Measurements from ENCODE around the gene SH3RF2. TPM values are rescaled to one million over a fixed set of nuclear protein-coding genes. Genes with fewer than 3 reads are reported as not detected.
"Not testable (repeated sequence)": the region's sequence is repeated elsewhere in the genome, so short reads cannot be mapped to it uniquely, and the experiment has no call there.

The SH3RF2 gene
- total and polyA plus RNA-seq, 10 donors: 0.04 to 0.44 (median 0.10) TPM; not detected in 2

DNA sequence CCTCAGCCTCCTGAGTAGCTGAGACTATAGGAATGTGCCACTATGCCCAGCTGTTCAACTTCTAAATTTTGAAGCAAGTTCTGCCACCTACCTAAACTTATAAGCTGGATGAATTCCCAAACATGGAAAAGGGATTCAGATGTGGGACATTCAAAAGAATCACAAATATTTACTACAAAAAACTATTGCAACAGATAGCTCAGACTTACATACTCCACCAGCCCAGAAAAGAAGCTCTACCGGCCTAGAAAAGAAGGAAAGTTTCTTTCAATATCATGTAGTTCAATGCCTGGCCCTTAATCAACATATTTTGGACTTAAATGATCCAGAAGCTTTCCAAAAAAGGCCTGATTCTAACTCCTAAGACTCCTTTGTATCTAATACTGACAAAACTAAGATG, 23.8 kb downstream of the SH3RF2 start:
- TF ChIP-seq, protein P1, sequence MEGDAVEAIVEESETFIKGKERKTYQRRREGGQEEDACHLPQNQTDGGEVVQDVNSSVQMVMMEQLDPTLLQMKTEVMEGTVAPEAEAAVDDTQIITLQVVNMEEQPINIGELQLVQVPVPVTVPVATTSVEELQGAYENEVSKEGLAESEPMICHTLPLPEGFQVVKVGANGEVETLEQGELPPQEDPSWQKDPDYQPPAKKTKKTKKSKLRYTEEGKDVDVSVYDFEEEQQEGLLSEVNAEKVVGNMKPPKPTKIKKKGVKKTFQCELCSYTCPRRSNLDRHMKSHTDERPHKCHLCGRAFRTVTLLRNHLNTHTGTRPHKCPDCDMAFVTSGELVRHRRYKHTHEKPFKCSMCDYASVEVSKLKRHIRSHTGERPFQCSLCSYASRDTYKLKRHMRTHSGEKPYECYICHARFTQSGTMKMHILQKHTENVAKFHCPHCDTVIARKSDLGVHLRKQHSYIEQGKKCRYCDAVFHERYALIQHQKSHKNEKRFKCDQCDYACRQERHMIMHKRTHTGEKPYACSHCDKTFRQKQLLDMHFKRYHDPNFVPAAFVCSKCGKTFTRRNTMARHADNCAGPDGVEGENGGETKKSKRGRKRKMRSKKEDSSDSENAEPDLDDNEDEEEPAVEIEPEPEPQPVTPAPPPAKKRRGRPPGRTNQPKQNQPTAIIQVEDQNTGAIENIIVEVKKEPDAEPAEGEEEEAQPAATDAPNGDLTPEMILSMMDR (IDR thresholded peaks at IDR 0.05 in 8 of 11, conservative IDR thresholded peaks at IDR 0.05 in 3 of 11): no peak
- TF ChIP-seq POLR2AphosphoS5 (IDR thresholded peaks at IDR 0.05) (no peak), POLR2A (IDR thresholded peaks at IDR 0.05) (no peak)
- WGBS, 5 donors: 55 to 90% (median 68%) methylated on average over 1 of the region's 1 CpG
- Histone ChIP-seq H3K36me3 (no peaks in the 10 kb centered on the region), H3K4me3 (no peak overlapping the region), H3K9me3 (no peaks in the 10 kb centered on the region), H3K4me1 (no peaks in the 10 kb centered on the region), H3K27me3 (replicated peaks in 1 of 7) (no peaks in the 10 kb centered on the region), H3K27ac (no peak overlapping the region)
- intact Hi-C loops (cut with DNase I; ENCODE audit: low total_unique reads): no loop called here
- DNase-seq: no peak

DNA sequence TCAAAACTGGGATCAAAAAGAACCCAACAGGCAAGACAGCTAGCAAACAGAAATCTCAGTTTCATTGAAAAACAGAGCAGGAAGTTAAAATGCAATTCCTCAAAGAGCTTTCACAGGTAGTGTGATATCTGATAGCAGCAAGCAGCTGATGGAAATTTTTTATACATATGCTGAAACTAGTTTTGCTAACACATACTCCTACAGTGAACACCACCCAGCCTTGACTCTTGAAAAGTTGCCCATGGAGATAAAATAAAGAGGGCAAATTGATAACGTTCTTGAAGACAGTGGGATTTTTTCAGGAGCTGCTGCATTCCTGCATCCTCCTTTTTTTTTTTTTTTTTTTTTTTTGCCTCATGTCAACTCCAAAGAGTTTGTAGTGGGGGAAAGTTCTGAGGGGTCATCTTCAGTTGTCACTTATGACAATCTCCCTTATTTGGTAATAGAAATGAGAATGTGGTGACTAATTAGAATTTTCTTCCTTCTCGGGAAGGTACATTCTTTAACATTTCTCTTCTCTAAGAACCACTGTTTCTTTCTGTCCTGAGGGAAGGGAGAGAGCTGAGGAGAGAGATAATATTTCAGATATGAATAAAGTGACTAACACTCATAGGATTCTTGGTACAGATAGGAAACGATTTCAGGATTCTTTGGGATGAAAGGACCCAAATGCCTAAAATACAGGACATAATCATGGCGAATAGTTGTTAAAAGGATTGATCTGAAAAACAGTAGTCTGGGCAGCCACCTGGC, 24.6 kb downstream of the SH3RF2 start:
- intact Hi-C loops (cut with DNase I; ENCODE audit: low total_unique reads): no loop called here
- Histone ChIP-seq H3K36me3 (no peaks in the 10 kb centered on the region), H3K4me1 (no peaks in the 10 kb centered on the region), H3K27me3 (replicated peaks in 1 of 7) (no peaks in the 10 kb centered on the region), H3K27ac (no peak overlapping the region), H3K9me3 (no peaks in the 10 kb centered on the region), H3K4me3 (no peak overlapping the region)
- TF ChIP-seq POLR2AphosphoS5 (IDR thresholded peaks at IDR 0.05) (no peak), POLR2A (IDR thresholded peaks at IDR 0.05) (no peak)
- TF ChIP-seq, protein P1 (IDR thresholded peaks at IDR 0.05 in 8 of 11, conservative IDR thresholded peaks at IDR 0.05 in 3 of 11): no peak
- DNase-seq: no peak
- WGBS, 5 donors: 63 to 81% (median 74%) methylated on average over 4 of the region's 4 CpGs

DNA sequence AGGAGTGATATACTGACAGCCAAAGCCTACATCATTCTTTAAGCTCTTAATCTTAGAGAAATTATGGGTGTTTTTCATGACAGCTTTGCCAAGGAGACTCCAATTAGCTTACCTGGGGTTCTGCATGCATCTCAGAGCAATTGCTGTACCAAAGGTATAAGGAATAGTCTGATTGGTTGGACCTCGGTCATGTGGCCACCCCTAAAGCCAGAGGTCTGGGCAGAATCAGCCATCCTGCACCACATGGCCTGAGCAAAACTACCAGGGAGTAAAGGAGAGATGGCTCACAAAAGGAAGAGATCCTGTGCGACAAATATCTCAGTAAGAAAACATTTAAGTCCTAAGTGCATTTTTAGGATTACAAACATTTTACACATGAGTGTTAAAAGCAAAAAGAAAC, 25.6 kb downstream of the SH3RF2 start:
- WGBS, 5 donors: 77 to 90% (median 81%) methylated on average over 2 of the region's 2 CpGs
- Histone ChIP-seq H3K4me3 (no peak overlapping the region), H3K27me3 (replicated peaks in 1 of 7) (no peaks in the 10 kb centered on the region), H3K4me1 (no peaks in the 10 kb centered on the region), H3K27ac (no peak overlapping the region), H3K9me3 (no peaks in the 10 kb centered on the region), H3K36me3 (no peaks in the 10 kb centered on the region)
- no peak for DNase-seq
- TF ChIP-seq, protein P1 (IDR thresholded peaks at IDR 0.05 in 8 of 11, conservative IDR thresholded peaks at IDR 0.05 in 3 of 11): no peak
- TF ChIP-seq POLR2A (IDR thresholded peaks at IDR 0.05): no peak
- TF ChIP-seq POLR2AphosphoS5 (IDR thresholded peaks at IDR 0.05): no peak
- intact Hi-C loops (cut with DNase I; ENCODE audit: low total_unique reads): no loop called here

DNA sequence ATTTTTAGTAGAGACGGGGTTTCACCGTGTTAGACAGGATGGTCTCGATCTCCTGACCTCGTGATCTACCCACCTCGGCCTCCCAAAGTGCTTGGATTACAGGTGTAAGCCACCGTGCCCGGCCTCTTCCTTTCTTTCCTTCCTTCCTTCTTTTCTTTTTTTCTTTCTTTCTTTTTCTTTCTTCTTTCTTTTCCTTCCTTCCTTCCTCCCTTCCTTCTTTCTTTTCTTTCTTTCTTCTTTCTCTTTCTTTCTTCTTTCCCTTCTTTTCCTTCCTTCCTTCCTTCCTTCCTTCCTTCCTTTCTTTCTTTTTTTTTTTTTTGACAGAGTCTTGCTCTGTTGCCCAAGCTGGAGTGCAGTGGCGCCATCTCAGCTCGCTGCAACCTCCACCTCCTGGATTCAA, 27.6 kb downstream of the SH3RF2 start:
- H3K27me3 ChIP-seq (replicated peaks in 1 of 7); H3K4me3 ChIP-seq; H3K4me1 ChIP-seq; H3K9me3 ChIP-seq; DNase-seq; H3K36me3 ChIP-seq; intact Hi-C loops (cut with DNase I; ENCODE audit: low total_unique reads); H3K27ac ChIP-seq: not testable (repeated sequence)
- WGBS, 5 donors: 90 to 96% (median 94%) methylated on average over 9 of the region's 9 CpGs
